GM12891 (cell line): ENCODE data around the gene ZNF217.
"Not testable (repeated sequence)": the region's sequence is repeated elsewhere in the genome, so short reads cannot be mapped to it uniquely, and the experiment has no call there.

Source experiments
- DNase-seq: peaks from one replicate; pipeline ENCODE4 v3.0.0; 2011; ENCODE audit warnings: low spot score; ENCODE audit not compliant: insufficient read length
- FAIRE-seq: peaks from 2 replicates; lab custom pipeline; 2011; peaks lifted over from hg19 to GRCh38; lab: Jason Lieb, UNC
- PAX5 ChIP-seq: IDR thresholded peaks from 2 replicates; pipeline ENCODE4 v1.6.1; 2011; ENCODE audit warnings: low read length, moderate library complexity, mild to moderate bottlenecking; ENCODE audit not compliant: insufficient read depth, severe bottlenecking
- POLR2A ChIP-seq: IDR thresholded peaks from 2 replicates; pipeline ENCODE4 v1.6.1; 2011; ENCODE audit warnings: low read depth, low read length, control low read depth
- POLR2AphosphoS5 ChIP-seq: IDR thresholded peaks from 2 replicates; pipeline ENCODE4 v1.6.1; 2011; ENCODE audit warnings: low read depth, low read length, control low read depth
- POU2F2 ChIP-seq: IDR thresholded peaks from 2 replicates; pipeline ENCODE4 v1.6.1; 2011; ENCODE audit warnings: low read depth, mild to moderate bottlenecking, control low read depth, low read length, moderate library complexity
- SPI1 ChIP-seq: IDR thresholded peaks from 2 replicates; pipeline ENCODE4 v1.6.1; 2011; ENCODE audit warnings: low read depth, low read length, control low read depth
- TAF1 ChIP-seq: IDR thresholded peaks from 2 replicates; pipeline ENCODE4 v1.6.1; 2011; ENCODE audit warnings: low read depth, low read length, control low read depth

Gene ZNF217

GRCh38 chr20:53606364-53606985, 12.8 kb upstream of the ZNF217 start:
- TF ChIP-seq POU2F2 = no peak
- no peak for TF ChIP-seq POLR2AphosphoS5
- no peak for TF ChIP-seq POLR2A
- TF ChIP-seq PAX5 = no peak
- TF ChIP-seq TAF1 = no peak
- TF ChIP-seq SPI1 = no peak
- no peak for FAIRE-seq
- DNase-seq = no peak

GRCh38 chr20:53605401-53605800, 11.8 kb upstream of the ZNF217 start:
- not testable (repeated sequence) for FAIRE-seq, DNase-seq

DNA sequence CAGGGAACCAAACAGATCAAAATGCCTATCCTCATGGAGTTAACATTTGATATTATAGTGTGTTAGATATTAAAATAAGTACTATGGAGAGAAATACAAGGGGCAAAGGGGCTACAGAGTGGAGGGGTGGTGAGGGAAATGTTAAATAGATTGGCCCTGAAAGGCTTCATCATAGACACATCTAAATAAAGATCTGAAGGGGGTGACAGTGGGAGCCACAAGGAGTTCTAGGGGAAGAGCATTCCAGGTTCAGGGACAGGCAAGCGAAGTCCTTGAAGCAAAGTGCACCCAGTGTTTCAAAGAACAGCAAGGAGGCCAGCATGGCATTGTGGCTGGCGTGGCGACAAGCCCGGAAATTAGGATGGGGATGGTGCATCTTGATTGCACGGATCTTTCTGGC, 11.2 kb upstream of the ZNF217 start:
- FAIRE-seq, DNase-seq: not testable (repeated sequence)

GRCh38 chr20:53602661-53603060, 9.0 kb upstream of the ZNF217 start:
- TF ChIP-seq TAF1 (no peak), POU2F2 (no peak), SPI1 (no peak), POLR2AphosphoS5 (no peak), PAX5 (no peak), POLR2A (no peak)
- FAIRE-seq (no peak), DNase-seq (no peak)

DNA sequence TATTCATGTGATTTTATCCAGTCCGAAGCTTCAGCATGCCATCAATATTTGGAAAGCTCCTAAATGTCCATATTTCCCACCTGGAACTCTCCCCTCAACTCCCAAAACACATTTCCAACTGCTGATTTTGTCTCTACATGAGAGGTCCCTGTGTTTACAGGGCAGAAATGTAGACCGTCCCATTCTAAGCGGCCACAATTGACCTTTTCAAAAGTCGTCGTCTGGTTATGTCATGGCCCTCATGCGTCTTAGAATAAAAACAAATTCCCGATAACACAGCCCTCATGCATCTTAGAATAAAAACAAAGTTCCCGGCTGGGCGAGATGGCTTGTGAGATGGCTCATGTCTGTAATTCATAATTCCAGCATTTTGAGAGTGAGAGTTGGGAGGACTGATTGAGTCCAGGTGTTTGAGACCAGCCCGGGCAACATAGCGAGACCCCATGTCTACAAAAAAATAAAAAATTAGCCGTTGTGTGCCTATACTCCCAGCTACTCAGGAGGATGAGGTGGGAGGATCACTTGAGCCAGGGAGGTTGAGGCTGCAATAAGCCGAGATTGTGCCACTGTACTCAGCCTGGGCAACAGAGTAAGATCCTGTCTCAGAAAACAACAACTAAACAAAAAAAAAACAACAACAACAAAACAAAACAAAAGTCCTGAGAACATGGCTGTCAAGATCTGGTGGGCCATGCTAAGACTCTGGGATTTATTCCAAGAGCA, 6.4 kb upstream of the ZNF217 start:
- TF ChIP-seq SPI1 (no peak), POU2F2 (no peak), PAX5 (no peak), TAF1 (no peak), POLR2AphosphoS5 (no peak), POLR2A (no peak)
- no peak for DNase-seq
- no peak for FAIRE-seq

GRCh38 chr20:53599378-53599777, 5.7 kb upstream of the ZNF217 start:
- FAIRE-seq = no peak
- TF ChIP-seq POU2F2 = no peak
- no peak for TF ChIP-seq PAX5
- TF ChIP-seq SPI1 = no peak
- TF ChIP-seq POLR2AphosphoS5 = no peak
- no peak for TF ChIP-seq TAF1
- no peak for TF ChIP-seq POLR2A
- no peak for DNase-seq

DNA sequence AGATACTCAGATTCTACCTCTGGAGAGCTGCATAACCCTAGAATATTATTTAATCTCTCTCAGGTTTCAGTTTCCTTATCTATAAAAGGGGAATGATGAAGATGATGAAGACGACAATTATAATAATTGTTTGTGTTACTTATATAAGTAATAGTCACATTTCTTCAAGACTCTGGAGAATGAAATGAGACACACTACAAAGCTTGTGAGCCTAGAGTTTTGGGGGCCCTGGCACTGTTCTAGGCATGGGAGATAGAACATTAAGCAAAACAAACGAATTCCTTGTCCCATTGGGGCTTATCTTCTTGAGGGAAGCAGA, 5.4 kb upstream of the ZNF217 start:
- FAIRE-seq (no peak), DNase-seq (no peak)
- no peak for TF ChIP-seq PAX5
- TF ChIP-seq POLR2AphosphoS5 = no peak
- no peak for TF ChIP-seq SPI1
- no peak for TF ChIP-seq TAF1
- no peak for TF ChIP-seq POU2F2
- no peak for TF ChIP-seq POLR2A

GRCh38 chr20:53598140-53599043, 4.8 kb upstream of the ZNF217 start:
- FAIRE-seq (no peak), DNase-seq (no peak)
- TF ChIP-seq POLR2AphosphoS5 (no peak), TAF1 (no peak), POLR2A (no peak), PAX5 (no peak), SPI1 (no peak), POU2F2 (no peak)

DNA sequence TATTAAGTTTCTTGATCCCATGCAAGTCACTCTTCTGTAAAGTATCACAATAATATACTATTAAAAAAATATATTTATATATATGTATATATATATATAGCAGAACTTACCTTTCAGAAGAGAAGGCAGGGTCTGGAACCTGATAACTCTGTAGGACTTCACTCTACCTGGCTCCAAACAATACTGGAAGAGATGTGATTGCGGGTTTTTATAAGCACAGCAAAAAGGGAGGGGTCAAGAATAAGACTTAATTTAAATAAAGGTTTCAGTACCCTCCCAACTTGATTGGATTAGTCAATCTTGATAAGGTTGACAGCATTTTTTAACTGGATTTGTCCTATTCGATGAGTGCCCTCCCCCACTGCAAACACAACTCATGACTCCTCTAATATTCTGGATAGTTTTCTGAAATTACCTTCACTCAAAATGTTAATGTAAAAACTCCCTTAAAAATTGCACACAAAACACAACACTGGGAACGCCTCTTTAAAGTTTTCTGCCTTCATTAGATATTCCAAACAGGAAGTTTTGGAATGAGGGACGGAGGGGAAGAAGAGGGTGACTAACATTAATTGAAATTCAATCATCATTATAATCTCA, 4.0 kb upstream of the ZNF217 start:
- DNase-seq (no peak), FAIRE-seq (no peak)
- TF ChIP-seq POLR2A = no peak
- TF ChIP-seq SPI1 = no peak
- no peak for TF ChIP-seq POU2F2
- no peak for TF ChIP-seq POLR2AphosphoS5
- TF ChIP-seq PAX5 = no peak
- no peak for TF ChIP-seq TAF1
